Amygdala (tissue), 56 donors: ENCODE measurements around the gene KANSL3.
"Not testable (repeated sequence)": the region's sequence is repeated elsewhere in the genome, so short reads cannot be mapped to it uniquely, and the experiment has no call there.

Experiments
- DNase-seq, 56 donors: peaks; one replicate each; lab custom pipeline; 2025; lab: John Stamatoyannopoulos, UW

Gene KANSL3

GRCh38 chr2:96638144-96639121 is at the start of gene KANSL3:
Gene KANSL3 (minus strand): TSS chr2:96638312. CDS start chr2:96637135, 1,177 bp downstream.
- peak; percentile 40 to 91 (median 80) for DNase-seq

- DNase-seq = peak in 1 of 56 donors; percentile 9
Measured at GRCh38 chr2:96687266-96687665, 49.2 kb upstream of the KANSL3 start.

GRCh38 chr2:96685577-96686459 is 47.7 kb upstream of the KANSL3 start:
- no peak for DNase-seq

- peak in 1 of 56 donors; percentile 14 for DNase-seq
Measured at GRCh38 chr2:96684883-96685576, 46.9 kb upstream of the KANSL3 start.

GRCh38 chr2:96683972-96684820 is 46.1 kb upstream of the KANSL3 start:
- DNase-seq = no peak

GRCh38 chr2:96683307-96683706 is 45.2 kb upstream of the KANSL3 start:
- DNase-seq = no peak

GRCh38 chr2:96681540-96681939 is 43.4 kb upstream of the KANSL3 start:
- DNase-seq = no peak

GRCh38 chr2:96680561-96681141 is 42.5 kb upstream of the KANSL3 start:
- DNase-seq = no peak

- DNase-seq = no peak
Measured at GRCh38 chr2:96679848-96680247, 41.7 kb upstream of the KANSL3 start.

- no peak for DNase-seq
Measured at GRCh38 chr2:96669539-96670215, 31.6 kb upstream of the KANSL3 start.

GRCh38 chr2:96668771-96669170 is 30.7 kb upstream of the KANSL3 start:
- DNase-seq = no peak

- not testable (repeated sequence) for DNase-seq
Measured at GRCh38 chr2:96665717-96666116, 27.6 kb upstream of the KANSL3 start.

GRCh38 chr2:96665083-96665569 is 27.0 kb upstream of the KANSL3 start:
- DNase-seq = peak in 1 of 56 donors; percentile 6

- DNase-seq = no peak
Measured at GRCh38 chr2:96664366-96664925, 26.3 kb upstream of the KANSL3 start.

GRCh38 chr2:96663829-96664228 is 25.7 kb upstream of the KANSL3 start:
- DNase-seq = no peak

- no peak for DNase-seq
Measured at GRCh38 chr2:96663177-96663576, 25.1 kb upstream of the KANSL3 start.

GRCh38 chr2:96662360-96662759 is 24.2 kb upstream of the KANSL3 start:
- no peak for DNase-seq

- no peak for DNase-seq
Measured at GRCh38 chr2:96661324-96661723, 23.2 kb upstream of the KANSL3 start.
